ENCODE data around the gene MOB3B.
"Not testable (repeated sequence)": the region's sequence is repeated elsewhere in the genome, so short reads cannot be mapped to it uniquely, and the experiment has no call there.

The MOB3B gene

DNA sequence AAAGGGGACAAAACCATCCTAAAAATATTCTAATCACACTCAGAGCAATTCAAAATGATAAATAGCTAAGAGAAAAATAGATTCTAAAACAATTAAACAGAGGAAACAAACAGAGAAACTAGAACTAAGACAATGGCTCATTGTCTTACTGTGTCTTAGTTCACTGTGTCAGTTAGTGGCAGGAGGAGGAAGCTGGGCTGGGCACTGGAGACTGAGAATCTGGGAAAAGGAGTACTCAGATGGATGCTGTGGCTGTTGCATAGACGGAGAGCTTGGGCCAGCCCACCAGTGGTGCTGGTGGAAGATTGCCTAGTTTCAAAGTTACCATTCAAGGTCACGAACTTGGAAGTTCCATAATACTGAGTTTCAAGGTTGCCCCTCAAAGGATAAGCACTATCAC is 100.2 kb downstream of the MOB3B start:
- Histone ChIP-seq H3K27me3 (ENCODE audit: control insufficient read depth in 1 of 2, insufficient read depth in 2 of 2, low read length in 2 of 2) (no peaks in the 10 kb centered on the region), H3K4me3 (ENCODE audit: low read depth in 1 of 2, low read length in 2 of 2) (no peak overlapping the region), H3K27ac (ENCODE audit: low read depth, low read length) (no peak overlapping the region), H3K4me1 (ENCODE audit: insufficient read depth, low read length) (peaks cover 63% of the 10 kb centered on the region), H3K9me3 (ENCODE audit: low read length) (no peaks in the 10 kb centered on the region), H3K9ac (ENCODE audit: low read length) (no peak overlapping the region), H3K36me3 (ENCODE audit: insufficient read depth, low read length) (no peaks in the 10 kb centered on the region)

DNA sequence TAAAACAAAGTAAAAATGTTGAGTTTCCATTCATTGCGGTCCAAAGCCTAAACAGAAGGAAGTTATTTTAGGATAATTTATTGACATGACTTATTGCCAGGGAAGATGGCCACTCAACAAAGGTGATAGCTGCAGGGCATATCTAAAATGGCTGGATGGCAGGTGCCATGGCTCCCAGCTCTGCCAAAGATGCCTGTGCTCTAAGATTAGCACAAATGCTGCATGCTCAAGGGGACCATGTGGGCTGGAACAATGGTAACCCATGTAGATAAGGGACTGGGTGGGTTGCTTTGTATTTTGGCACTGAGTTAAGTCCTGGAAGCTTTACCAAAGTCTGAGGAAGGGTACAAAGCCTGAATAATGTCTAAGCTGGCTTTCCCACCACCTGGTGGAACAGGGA is 101.1 kb downstream of the MOB3B start:
- H3K4me3 ChIP-seq (ENCODE audit: low read depth in 1 of 2, low read length in 2 of 2): no peak overlapping the region
- H3K36me3 ChIP-seq (ENCODE audit: insufficient read depth, low read length): no peaks in the 10 kb centered on the region
- H3K27me3 ChIP-seq (ENCODE audit: control insufficient read depth in 1 of 2, insufficient read depth in 2 of 2, low read length in 2 of 2): no peaks in the 10 kb centered on the region
- H3K9ac ChIP-seq (ENCODE audit: low read length): no peak overlapping the region
- H3K4me1 ChIP-seq (ENCODE audit: insufficient read depth, low read length): peaks cover 54% of the 10 kb centered on the region
- no peak overlapping the region for H3K27ac ChIP-seq (ENCODE audit: low read depth, low read length)
- H3K9me3 ChIP-seq (ENCODE audit: low read length): no peaks in the 10 kb centered on the region

- no peak overlapping the region for H3K27ac ChIP-seq (ENCODE audit: low read depth, low read length)
- no peak overlapping the region for H3K9ac ChIP-seq (ENCODE audit: low read length)
- no peak overlapping the region for H3K4me3 ChIP-seq (ENCODE audit: low read depth in 1 of 2, low read length in 2 of 2)
- peaks cover 46% of the 10 kb centered on the region for H3K4me1 ChIP-seq (ENCODE audit: insufficient read depth, low read length)
- no peaks in the 10 kb centered on the region for H3K9me3 ChIP-seq (ENCODE audit: low read length)
- no peaks in the 10 kb centered on the region for H3K36me3 ChIP-seq (ENCODE audit: insufficient read depth, low read length)
- no peaks in the 10 kb centered on the region for H3K27me3 ChIP-seq (ENCODE audit: control insufficient read depth in 1 of 2, insufficient read depth in 2 of 2, low read length in 2 of 2)
Measured at GRCh38 chr9:27427272-27427643, 102.4 kb downstream of the MOB3B start.

DNA sequence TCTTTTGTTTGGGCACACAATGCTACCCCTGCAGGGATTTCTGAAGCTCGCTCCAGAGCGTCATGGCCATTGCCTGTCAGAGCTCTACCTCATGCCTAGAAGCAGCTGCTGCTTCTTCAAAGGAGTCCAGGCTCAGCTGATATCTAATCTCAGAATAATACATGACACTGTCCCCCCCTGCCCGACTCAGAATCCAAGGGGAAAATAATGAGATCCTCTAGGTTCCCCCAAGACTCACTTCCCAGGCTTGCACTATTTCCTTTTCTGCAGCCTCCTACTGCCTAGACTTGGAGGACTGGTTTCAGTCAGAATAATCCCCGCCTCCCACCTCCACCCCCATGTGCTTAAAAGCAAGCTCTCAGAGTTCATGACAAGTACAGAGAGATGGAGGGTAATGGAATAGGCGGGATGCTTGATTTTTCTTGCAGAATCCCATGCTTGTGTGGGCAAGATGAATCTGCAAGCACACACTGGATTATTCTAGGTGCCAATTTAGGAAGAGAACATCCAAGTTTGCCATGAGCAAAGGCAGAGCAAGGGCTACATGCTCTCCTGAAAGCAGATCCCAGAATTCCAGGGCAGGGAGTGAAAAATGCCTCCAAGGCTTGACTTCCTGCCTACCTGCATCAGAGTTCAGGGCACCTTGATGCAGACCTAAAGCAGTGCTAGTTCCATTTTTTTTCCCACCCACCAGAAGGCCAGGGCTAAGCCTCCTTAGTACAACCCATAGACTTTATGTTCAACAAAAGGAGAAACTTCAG is 102.9 kb downstream of the MOB3B start:
- Histone ChIP-seq H3K36me3 (ENCODE audit: insufficient read depth, low read length) (no peaks in the 10 kb centered on the region), H3K27ac (ENCODE audit: low read depth, low read length) (no peak overlapping the region), H3K27me3 (ENCODE audit: control insufficient read depth in 1 of 2, insufficient read depth in 2 of 2, low read length in 2 of 2) (no peaks in the 10 kb centered on the region), H3K4me3 (ENCODE audit: low read depth in 1 of 2, low read length in 2 of 2) (no peak overlapping the region), H3K4me1 (ENCODE audit: insufficient read depth, low read length) (peaks cover 40% of the 10 kb centered on the region), H3K9me3 (ENCODE audit: low read length) (no peaks in the 10 kb centered on the region), H3K9ac (ENCODE audit: low read length) (no peak overlapping the region)

DNA sequence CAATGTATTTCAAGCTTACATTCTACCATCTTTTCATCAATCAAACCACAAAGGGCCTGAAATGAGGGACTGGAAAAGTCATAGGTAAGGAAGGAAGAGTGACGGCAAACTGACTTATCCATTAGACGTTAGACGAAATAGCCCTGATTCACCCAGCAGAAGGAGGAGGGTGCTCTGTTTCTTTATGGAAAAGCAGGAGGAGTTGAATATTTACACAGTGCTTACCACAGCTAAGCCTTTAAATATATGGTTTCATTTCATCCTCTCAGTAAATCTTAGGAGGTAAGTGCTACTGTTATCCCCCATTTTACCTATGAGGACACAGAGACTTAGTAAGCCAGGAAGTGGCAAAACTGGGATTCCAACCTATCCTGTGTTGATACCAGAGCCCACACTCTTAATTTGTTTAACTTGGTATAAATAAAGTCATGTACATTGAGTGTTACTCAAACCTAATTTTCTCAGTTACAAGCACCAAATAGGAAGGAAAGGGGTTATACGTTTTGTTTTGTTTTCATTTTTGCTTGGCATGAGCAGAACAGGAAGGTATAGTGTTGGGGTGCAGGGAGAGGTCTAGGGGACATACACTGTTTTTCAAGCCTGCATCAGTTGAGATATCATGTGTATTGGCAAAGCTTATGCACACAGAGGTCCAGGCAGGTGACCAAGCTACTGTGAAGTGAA is 103.6 kb downstream of the MOB3B start:
- H3K27ac ChIP-seq (ENCODE audit: low read depth, low read length): no peak overlapping the region
- H3K36me3 ChIP-seq (ENCODE audit: insufficient read depth, low read length): no peaks in the 10 kb centered on the region

DNA sequence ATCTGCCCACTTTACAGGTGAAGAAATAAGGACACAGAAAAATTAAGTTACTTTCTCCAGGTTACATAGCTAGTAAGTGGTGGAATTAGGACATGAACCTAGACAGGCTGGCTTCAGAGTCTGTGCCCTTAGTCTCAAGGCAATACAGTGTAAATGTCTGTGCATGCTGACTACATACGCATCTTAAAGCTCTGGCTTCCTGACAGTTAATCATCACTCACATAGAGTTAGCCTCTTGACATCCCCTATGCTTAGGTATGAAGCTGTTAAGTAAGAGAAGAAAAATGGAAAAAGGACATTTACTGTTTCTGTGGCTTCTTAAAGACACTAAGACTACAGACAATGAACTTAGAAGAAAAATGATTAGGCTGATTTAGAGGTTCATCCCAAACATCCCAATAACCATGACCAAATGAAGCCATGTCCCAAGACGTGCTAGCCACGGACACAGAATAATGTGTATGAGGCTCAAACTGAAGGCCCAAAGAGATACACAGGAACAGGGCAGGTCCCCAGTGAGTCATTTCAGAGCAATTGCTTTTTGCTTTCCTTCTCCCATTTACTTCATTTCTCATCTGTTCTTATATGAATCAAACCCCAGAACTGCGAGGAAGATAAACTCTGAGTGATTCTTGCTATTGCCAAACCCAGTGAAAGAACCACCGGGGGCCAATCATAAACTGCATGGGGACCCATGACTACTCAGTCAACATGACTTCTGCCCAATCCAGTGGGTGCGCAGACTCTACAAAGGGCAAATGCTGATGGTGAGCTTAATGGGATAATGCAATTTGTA is 105.5 kb downstream of the MOB3B start:
- peaks cover 27% of the 10 kb centered on the region for H3K4me1 ChIP-seq (ENCODE audit: insufficient read depth, low read length)
- no peak overlapping the region for H3K9ac ChIP-seq (ENCODE audit: low read length)
- H3K4me3 ChIP-seq (ENCODE audit: low read depth in 1 of 2, low read length in 2 of 2): no peak overlapping the region
- no peaks in the 10 kb centered on the region for H3K36me3 ChIP-seq (ENCODE audit: insufficient read depth, low read length)
- H3K27me3 ChIP-seq (ENCODE audit: control insufficient read depth in 1 of 2, insufficient read depth in 2 of 2, low read length in 2 of 2): no peaks in the 10 kb centered on the region
- H3K9me3 ChIP-seq (ENCODE audit: low read length): no peaks in the 10 kb centered on the region
- H3K27ac ChIP-seq (ENCODE audit: low read depth, low read length): no peak overlapping the region

More for the DNA sequence above, 103.6 kb downstream of the MOB3B start:
- Histone ChIP-seq H3K4me3 (ENCODE audit: low read depth in 1 of 2, low read length in 2 of 2) (no peak overlapping the region), H3K9me3 (ENCODE audit: low read length) (no peaks in the 10 kb centered on the region), H3K4me1 (ENCODE audit: insufficient read depth, low read length) (peaks cover 34% of the 10 kb centered on the region), H3K9ac (ENCODE audit: low read length) (no peak overlapping the region), H3K27me3 (ENCODE audit: control insufficient read depth in 1 of 2, insufficient read depth in 2 of 2, low read length in 2 of 2) (no peaks in the 10 kb centered on the region)

GRCh38 chr9:27422279-27422834 is 107.3 kb downstream of the MOB3B start:
- H3K4me1 ChIP-seq (ENCODE audit: insufficient read depth, low read length): peaks cover 19% of the 10 kb centered on the region
- H3K9me3 ChIP-seq (ENCODE audit: low read length): no peaks in the 10 kb centered on the region
- no peak overlapping the region for H3K4me3 ChIP-seq (ENCODE audit: low read depth in 1 of 2, low read length in 2 of 2)
- H3K36me3 ChIP-seq (ENCODE audit: insufficient read depth, low read length): no peaks in the 10 kb centered on the region
- no peak overlapping the region for H3K27ac ChIP-seq (ENCODE audit: low read depth, low read length)
- no peaks in the 10 kb centered on the region for H3K27me3 ChIP-seq (ENCODE audit: control insufficient read depth in 1 of 2, insufficient read depth in 2 of 2, low read length in 2 of 2)
- H3K9ac ChIP-seq (ENCODE audit: low read length): no peak overlapping the region

- Histone ChIP-seq H3K9ac (ENCODE audit: low read length) (no peak overlapping the region), H3K9me3 (ENCODE audit: low read length) (no peaks in the 10 kb centered on the region), H3K4me1 (ENCODE audit: insufficient read depth, low read length) (peaks cover 11% of the 10 kb centered on the region), H3K27me3 (ENCODE audit: control insufficient read depth in 1 of 2, insufficient read depth in 2 of 2, low read length in 2 of 2) (no peaks in the 10 kb centered on the region), H3K4me3 (ENCODE audit: low read depth in 1 of 2, low read length in 2 of 2) (no peak overlapping the region), H3K36me3 (ENCODE audit: insufficient read depth, low read length) (no peaks in the 10 kb centered on the region), H3K27ac (ENCODE audit: low read depth, low read length) (no peak overlapping the region)
Measured at GRCh38 chr9:27421577-27421976, 108.0 kb downstream of the MOB3B start.

GRCh38 chr9:27419558-27419957 is 110.1 kb downstream of the MOB3B start:
- not testable (repeated sequence) for H3K9ac ChIP-seq (ENCODE audit: low read length); H3K9me3 ChIP-seq (ENCODE audit: low read length); H3K36me3 ChIP-seq (ENCODE audit: insufficient read depth, low read length); H3K27ac ChIP-seq (ENCODE audit: low read depth, low read length); H3K4me3 ChIP-seq (ENCODE audit: low read depth in 1 of 2, low read length in 2 of 2); H3K27me3 ChIP-seq (ENCODE audit: control insufficient read depth in 1 of 2, insufficient read depth in 2 of 2, low read length in 2 of 2); H3K4me1 ChIP-seq (ENCODE audit: insufficient read depth, low read length)

GRCh38 chr9:27414220-27414761 is 115.3 kb downstream of the MOB3B start:
- Histone ChIP-seq H3K36me3 (ENCODE audit: insufficient read depth, low read length) (no peaks in the 10 kb centered on the region), H3K27ac (ENCODE audit: low read depth, low read length) (no peak overlapping the region), H3K4me1 (ENCODE audit: insufficient read depth, low read length) (peaks cover 23% of the 10 kb centered on the region), H3K27me3 (ENCODE audit: control insufficient read depth in 1 of 2, insufficient read depth in 2 of 2, low read length in 2 of 2) (no peaks in the 10 kb centered on the region), H3K9me3 (ENCODE audit: low read length) (no peaks in the 10 kb centered on the region), H3K9ac (ENCODE audit: low read length) (no peak overlapping the region), H3K4me3 (ENCODE audit: low read depth in 1 of 2, low read length in 2 of 2) (peak overlapping the region in 1 of 2 donors; percentile 58)

Measured in muscle layer of colon (tissue), 2 donors.